SK-N-SH (cell line): ENCODE measurements around the gene ITGA1. TPM values are rescaled to one million over a fixed set of nuclear protein-coding genes. Genes with fewer than 3 reads are reported as not detected.
A peak's percentile ranks its signal among the peaks of the same experiment; 100 is the strongest.

Source experiments
- CTCF ChIA-PET: fragments of 300-600, 350-600 bp; formaldehyde crosslinking; extraction: SDS; loops from one replicate; lab custom pipeline; 2021; lab: Yijun Ruan, JAX
- POLR2A ChIA-PET: fragments of 350-600 bp; sonication (Branson Sonifier 250); formaldehyde crosslinking; extraction: SDS; loops from one replicate; lab custom pipeline; 2020; ENCODE audit warnings: antibody characterized with exemption, inconsistent platforms; lab: Yijun Ruan, JAX
- DNase-seq: peaks from one replicate; pipeline ENCODE4 v3.0.0; 2012
- H2AFZ ChIP-seq: fragments of 200-600 bp; sonication (generic); 2 replicates; pipeline ENCODE4 v1.8.1; 2016; ENCODE audit warnings: antibody characterized with exemption, mild to moderate bottlenecking, low read depth
- H3F3A ChIP-seq: fragments of 200-600 bp; sonication (generic); replicated peaks from 2 replicates; pipeline ENCODE3; 2016; ENCODE audit warnings: antibody characterized with exemption, mild to moderate bottlenecking; ENCODE audit not compliant: insufficient read depth
- H3K27ac ChIP-seq, 2 experiments: fragments of 200-500 bp in 1 of 2; fragments of 200-600 bp in 1 of 2; sonication (Bioruptor generic) in 1 of 2; sonication (generic), shearing (Covaris generic) in 1 of 2; 2 replicates each; pipeline versions ENCODE4 v1.5.1 to v1.6.1; 2014 to 2016; ENCODE audit warnings: low read depth in 2 of 2, inconsistent platforms in 1 of 2, low read length in 1 of 2, mild to moderate bottlenecking in 1 of 2, mixed read lengths in 1 of 2
- H3K27me3 ChIP-seq: fragments of 200-600 bp; sonication (generic), shearing (Covaris generic); 2 replicates; pipeline ENCODE4 v1.6.1; 2016; ENCODE audit warnings: mixed run types; ENCODE audit not compliant: insufficient read depth
- H3K36me3 ChIP-seq, 2 experiments: fragments of 200-500 bp in 1 of 2; fragments of 200-600 bp in 1 of 2; sonication (Bioruptor generic) in 1 of 2; sonication (generic) in 1 of 2; replicated peaks in 1 of 2; 2 replicates each; pipeline versions ENCODE3 to v1.5.1; 2014 to 2016; ENCODE audit warnings: low read length in 1 of 2, mild to moderate bottlenecking in 1 of 2; ENCODE audit not compliant: insufficient read depth in 2 of 2, control insufficient read depth in 1 of 2
- H3K4me1 ChIP-seq, 2 experiments: fragments of 200-500 bp in 1 of 2; fragments of 200-600 bp in 1 of 2; sonication (Bioruptor generic) in 1 of 2; sonication (generic), shearing (Covaris generic) in 1 of 2; 2 replicates each; pipeline versions ENCODE4 v1.5.1 to v1.6.1; 2014 to 2016; ENCODE audit warnings: low read depth in 1 of 2, low read length in 1 of 2, mixed run types in 1 of 2; ENCODE audit not compliant: insufficient read depth in 2 of 2, control insufficient read depth in 1 of 2
- H3K4me2 ChIP-seq: fragments of 200-600 bp; sonication (generic), shearing (Covaris generic); 2 replicates; pipeline ENCODE4 v1.6.1; 2017; ENCODE audit warnings: mixed run types
- H3K4me3 ChIP-seq, 2 experiments: fragments of 200-500 bp in 1 of 2; fragments of 200-600 bp in 1 of 2; sonication (Bioruptor generic) in 1 of 2; sonication (generic), shearing (Covaris generic) in 1 of 2; 2 replicates each; pipeline versions ENCODE4 v1.5.1 to v1.8.1; 2014 to 2016; ENCODE audit warnings: low read depth in 2 of 2, inconsistent platforms in 1 of 2, low read length in 1 of 2, mild to moderate bottlenecking in 1 of 2, mixed read lengths in 1 of 2, moderate library complexity in 1 of 2
- H3K79me2 ChIP-seq: fragments of 200-600 bp; sonication (generic); 2 replicates; pipeline ENCODE4 v1.8.1; 2017; ENCODE audit warnings: mild to moderate bottlenecking; ENCODE audit not compliant: insufficient read depth
- H3K9ac ChIP-seq: fragments of 200-600 bp; sonication (generic); 2 replicates; pipeline ENCODE4 v1.6.1; 2017; ENCODE audit warnings: mixed run types
- H3K9me2 ChIP-seq: fragments of 200-600 bp; sonication (generic); 2 replicates; pipeline ENCODE4 v1.6.1; 2017; ENCODE audit warnings: mixed run types
- H3K9me3 ChIP-seq: fragments of 200-600 bp; sonication (generic); 2 replicates; pipeline ENCODE4 v1.6.1; 2017; ENCODE audit warnings: mixed run types, mild to moderate bottlenecking, moderate library complexity
- H4K20me1 ChIP-seq: fragments of 200-600 bp; sonication (generic); 2 replicates; pipeline ENCODE4 v1.6.1; 2017; ENCODE audit warnings: mild to moderate bottlenecking, mixed run types; ENCODE audit not compliant: insufficient read depth
- FOSL2 ChIP-seq: IDR thresholded peaks from 2 replicates; pipeline ENCODE4 v1.4.0; 2012; ENCODE audit warnings: low read depth, mild to moderate bottlenecking, moderate library complexity, borderline replicate concordance
- GABPA ChIP-seq: IDR thresholded peaks from 2 replicates; pipeline ENCODE4 v1.4.0; 2012; ENCODE audit warnings: low read depth, mild to moderate bottlenecking
- JUND ChIP-seq: IDR thresholded peaks from 2 replicates; pipeline ENCODE4 v1.4.0; 2012
- MXI1 ChIP-seq: IDR thresholded peaks from 2 replicates; pipeline ENCODE4 v1.6.1; 2012; ENCODE audit warnings: mild to moderate bottlenecking, low read depth, low read length, improper control_type of control experiment
- NFIC ChIP-seq: IDR thresholded peaks from 2 replicates; pipeline ENCODE4 v1.4.0; 2012; ENCODE audit warnings: borderline replicate concordance
- NRF1 ChIP-seq: IDR thresholded peaks from 2 replicates; pipeline ENCODE4 v1.6.1; 2012; ENCODE audit warnings: low read depth, mild to moderate bottlenecking, low read length
- RXRA ChIP-seq: IDR thresholded peaks from 2 replicates; pipeline ENCODE4 v1.4.0; 2012; ENCODE audit warnings: low read depth, mild to moderate bottlenecking, borderline replicate concordance
- SMC3 ChIP-seq: IDR thresholded peaks from 2 replicates; pipeline ENCODE4 v1.6.1; 2012; ENCODE audit warnings: low read depth, low read length, improper control_type of control experiment
- TCF12 ChIP-seq: IDR thresholded peaks from 2 replicates; pipeline ENCODE4 v1.4.0; 2012
- WGBS: methylation state at CpG from one replicate; pipeline ENCODE4 v1.1.6; 2017; ENCODE audit warnings: low lambda C conversion rate; 5-methylcytosine and 5-hydroxymethylcytosine counted together
- polyA plus RNA-seq, 3 experiments: library from polyadenylated mRNA; depleted of rRNA; stranded (reverse); fragments of >200 nt; gene quantifications; 2 replicates each; pipeline ENCODE4 v1.2.3, GENCODE V29; 2012
- TF ChIP-seq, protein P1 (sequence below): IDR thresholded peaks from 2 replicates; pipeline ENCODE4 v1.4.0; 2012; ENCODE audit warnings: low read depth, borderline replicate concordance

Gene ITGA1
- polyA plus RNA-seq, 1 of the 3 experiments (the other 2 are of a cell fraction): 7.7 TPM

DNA sequence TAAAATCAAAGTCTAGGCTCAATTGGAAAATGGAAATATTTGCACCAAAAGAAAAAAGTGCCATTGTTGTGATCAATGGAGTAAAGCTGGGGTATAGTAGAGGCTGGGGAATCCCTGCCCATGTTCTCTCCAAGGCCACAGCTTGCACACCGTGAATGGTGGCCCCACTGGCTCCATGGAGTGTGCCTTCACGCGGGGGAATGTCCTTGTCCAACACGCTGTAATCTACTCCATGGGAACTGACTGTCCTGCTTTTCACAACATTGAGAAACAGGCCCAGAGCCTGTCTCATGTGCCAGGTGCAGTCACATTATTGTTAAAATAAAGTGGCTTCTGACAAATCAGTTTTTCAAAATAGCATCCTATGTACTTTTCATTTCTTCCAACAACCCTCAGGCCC lies 168.3 kb downstream of the ITGA1 start:
- H3K4me2 ChIP-seq: no peak overlapping the region
- no peak for DNase-seq
- H3K4me3 ChIP-seq: no peak overlapping the region
- 95% methylated on average over 4 of the region's 4 CpGs for WGBS
- H3K9ac ChIP-seq: no peak overlapping the region
- H3F3A ChIP-seq: peaks cover 7% of the 10 kb centered on the region
- peaks cover 0 to 2% of the 10 kb centered on the region in 2 experiments; a peak in 2 of 4 replicates for H3K4me1 ChIP-seq
- TF ChIP-seq NFIC (no peak), RXRA (no peak), TCF12 (no peak), NRF1 (no peak)
- TF ChIP-seq, protein P1, sequence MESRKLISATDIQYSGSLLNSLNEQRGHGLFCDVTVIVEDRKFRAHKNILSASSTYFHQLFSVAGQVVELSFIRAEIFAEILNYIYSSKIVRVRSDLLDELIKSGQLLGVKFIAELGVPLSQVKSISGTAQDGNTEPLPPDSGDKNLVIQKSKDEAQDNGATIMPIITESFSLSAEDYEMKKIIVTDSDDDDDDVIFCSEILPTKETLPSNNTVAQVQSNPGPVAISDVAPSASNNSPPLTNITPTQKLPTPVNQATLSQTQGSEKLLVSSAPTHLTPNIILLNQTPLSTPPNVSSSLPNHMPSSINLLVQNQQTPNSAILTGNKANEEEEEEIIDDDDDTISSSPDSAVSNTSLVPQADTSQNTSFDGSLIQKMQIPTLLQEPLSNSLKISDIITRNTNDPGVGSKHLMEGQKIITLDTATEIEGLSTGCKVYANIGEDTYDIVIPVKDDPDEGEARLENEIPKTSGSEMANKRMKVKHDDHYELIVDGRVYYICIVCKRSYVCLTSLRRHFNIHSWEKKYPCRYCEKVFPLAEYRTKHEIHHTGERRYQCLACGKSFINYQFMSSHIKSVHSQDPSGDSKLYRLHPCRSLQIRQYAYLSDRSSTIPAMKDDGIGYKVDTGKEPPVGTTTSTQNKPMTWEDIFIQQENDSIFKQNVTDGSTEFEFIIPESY: no peak
- H2AFZ ChIP-seq: no peak overlapping the region
- H3K9me3 ChIP-seq: peaks cover 6% of the 10 kb centered on the region
- no peaks in the 10 kb centered on the region for H4K20me1 ChIP-seq
- no peak overlapping the region for H3K27ac ChIP-seq
- H3K36me3 ChIP-seq: peaks cover 5 to 11% of the 10 kb centered on the region in 2 experiments
- H3K79me2 ChIP-seq: no peaks in the 10 kb centered on the region
- no peaks in the 10 kb centered on the region for H3K27me3 ChIP-seq
- H3K9me2 ChIP-seq: no peaks in the 10 kb centered on the region
- ChIA-PET CTCF (no interaction called here), POLR2A (no interaction called here)

- peaks cover 0 to 2% of the 10 kb centered on the region in 2 experiments; a peak in 2 of 4 replicates for H3K4me1 ChIP-seq
- ChIA-PET CTCF (no interaction called here), POLR2A (no interaction called here)
- H2AFZ ChIP-seq: peak overlapping the region; percentile 4; the same call in 1 of the 2 replicates
- H3K9ac ChIP-seq: no peak overlapping the region
- peak overlapping the region in 1 of 2 experiments; percentile 22; a peak in 1 of 4 replicates for H3K27ac ChIP-seq
- peaks cover 7% of the 10 kb centered on the region for H3F3A ChIP-seq
- H3K36me3 ChIP-seq: peaks cover 5 to 11% of the 10 kb centered on the region in 2 experiments
- 81% methylated on average over 6 of the region's 6 CpGs for WGBS
- H3K4me3 ChIP-seq: no peak overlapping the region
- TF ChIP-seq SMC3 (no peak), MXI1 (no peak), JUND (peak; percentile 32; the same call in 1 of the 2 replicates), GABPA (no peak), FOSL2 (peak; percentile 63; the same call in 1 of the 2 replicates)
- H3K27me3 ChIP-seq: no peaks in the 10 kb centered on the region
- H3K79me2 ChIP-seq: no peaks in the 10 kb centered on the region
- H3K9me2 ChIP-seq: no peaks in the 10 kb centered on the region
- H3K4me2 ChIP-seq: peak overlapping the region; percentile 3; the same call in 1 of the 2 replicates
- no peak for DNase-seq
- H3K9me3 ChIP-seq: peaks cover 6% of the 10 kb centered on the region
- H4K20me1 ChIP-seq: no peaks in the 10 kb centered on the region
Measured at GRCh38 chr5:52956915-52957747, 169.4 kb downstream of the ITGA1 start.
